BLaER1 treated with 17β-estradiol and CSF1 and Interleukin-3, amounts not matched to agents 10 nM and 100 nM (cell line): ENCODE measurements around the gene TNS4.

Experiments
- H3K27ac ChIP-seq, 11 experiments: shearing (Covaris generic); formaldehyde crosslinking; 2 replicates each; pipeline ENCODE4 v1.8.1; 2022
- H3K27me3 ChIP-seq, 11 experiments: shearing (Covaris generic); formaldehyde crosslinking; 2 replicates each; pipeline ENCODE4 v1.8.1; 2022
- H3K36me3 ChIP-seq, 11 experiments: shearing (Covaris generic); formaldehyde crosslinking; 2 replicates each; pipeline ENCODE4 v1.8.1; 2022
- H3K4me1 ChIP-seq, 10 experiments: shearing (Covaris generic); formaldehyde crosslinking; 2 replicates each; pipeline ENCODE4 v1.8.1; 2022
- H3K4me2 ChIP-seq, 11 experiments: shearing (Covaris generic); formaldehyde crosslinking; 2 replicates each; pipeline ENCODE4 v1.8.1; 2022
- H3K4me3 ChIP-seq, 10 experiments: shearing (Covaris generic); formaldehyde crosslinking; 2 replicates each; pipeline ENCODE4 v1.8.1; 2022
- H3K9ac ChIP-seq, 11 experiments: shearing (Covaris generic); formaldehyde crosslinking; 2 replicates each; pipeline ENCODE4 v1.8.1; 2022
- H3K9me3 ChIP-seq, 11 experiments: shearing (Covaris generic); formaldehyde crosslinking; replicated peaks in 1 of 11; 2 replicates each; pipeline ENCODE4 v1.8.1; 2022
- H4K20me1 ChIP-seq, 11 experiments: shearing (Covaris generic); formaldehyde crosslinking; 2 replicates each; pipeline ENCODE4 v1.8.1; 2022
- Cebpa-rat ChIP-seq, 11 experiments: shearing (Covaris generic); IDR thresholded peaks; 2 replicates each; pipeline ENCODE4 v1.8.1; 2022

TNS4 gene

GRCh38 chr17:40430272-40431230 lies 70.9 kb downstream of the TNS4 start:
- no peak overlapping the region for H3K27ac ChIP-seq
- peaks cover 6 to 13% (median 9%) of the 10 kb centered on the region in 11 experiments; a peak in 20 of 22 replicates for H3K9me3 ChIP-seq
- no peak for TF ChIP-seq Cebpa-rat (IDR thresholded peaks at IDR 0.05)

DNA sequence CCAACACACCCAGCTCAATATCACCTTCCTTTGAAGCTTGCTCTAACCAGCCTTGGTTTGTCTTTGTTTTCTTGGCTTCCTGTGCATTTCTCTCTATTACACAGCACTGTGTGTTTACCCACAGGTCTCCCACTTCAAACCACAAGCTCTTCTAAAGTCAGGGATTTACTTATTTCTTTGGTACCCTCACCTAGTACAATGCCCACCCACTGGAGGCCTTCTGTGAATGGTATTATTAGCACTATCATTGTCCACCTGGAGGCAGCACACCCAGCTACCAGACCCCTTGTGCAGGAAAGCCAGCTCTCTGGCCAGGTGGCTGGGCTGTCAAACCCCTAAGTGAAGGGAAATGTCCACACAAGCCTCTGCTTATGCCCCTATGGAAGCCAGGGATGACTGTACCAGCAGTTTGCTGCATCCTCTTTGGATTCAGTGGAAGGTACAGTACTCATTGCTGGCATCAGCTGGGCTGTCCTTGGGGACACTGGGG lies 74.4 kb downstream of the TNS4 start:
- no peak for TF ChIP-seq Cebpa-rat (IDR thresholded peaks at IDR 0.05)
- Histone ChIP-seq H3K27ac (peak overlapping the region in 5 of 11 experiments; percentile 1 to 19 (median 7); a peak in 2 of 22 replicates), H3K36me3 (no peaks in the 10 kb centered on the region; a peak in 1 of 22 replicates), H4K20me1 (no peaks in the 10 kb centered on the region), H3K4me2 (peak overlapping the region; percentile 22 to 80 (median 56); a peak in 19 of 22 replicates), H3K9ac (no peak overlapping the region), H3K4me1 (peaks cover 20 to 55% (median 34%) of the 10 kb centered on the region in 10 experiments), H3K27me3 (no peaks in the 10 kb centered on the region), H3K4me3 (no peak overlapping the region), H3K9me3 (peaks cover 6 to 13% (median 9%) of the 10 kb centered on the region in 11 experiments; a peak in 20 of 22 replicates)

More at GRCh38 chr17:40430272-40431230, 70.9 kb downstream of the TNS4 start:
- H3K9ac ChIP-seq = no peak overlapping the region
- H3K27me3 ChIP-seq = no peaks in the 10 kb centered on the region
- H3K4me1 ChIP-seq = peaks cover 18 to 30% (median 19%) of the 10 kb centered on the region in 10 experiments
- no peak overlapping the region for H3K4me3 ChIP-seq
- peak overlapping the region in 2 of 11 experiments; percentile 26; a peak in 4 of 22 replicates for H3K4me2 ChIP-seq
- H4K20me1 ChIP-seq = no peaks in the 10 kb centered on the region
- no peaks in the 10 kb centered on the region; a peak in 1 of 22 replicates for H3K36me3 ChIP-seq
